ENCODE results near the gene COL18A1. TPM values are rescaled to one million over a fixed set of nuclear protein-coding genes. Genes with fewer than 3 reads are reported as not detected.

Gene COL18A1
- total RNA-seq, 3 donors from 2014 or later (not counting 1 experiment from before 2014, with no cell fraction given) = 12.3 to 22.3 (median 12.7) TPM

GRCh38 chr21:45551316-45551715 is 146.4 kb downstream of the COL18A1 start:
- Histone ChIP-seq H3K27ac (ENCODE audit: low read length) (peak overlapping the region; percentile 6), H3K27me3 (ENCODE audit: control insufficient read depth, insufficient read depth, low read length) (no peaks in the 10 kb centered on the region), H3K4me1 (ENCODE audit: control insufficient read depth, insufficient read depth, low read length) (peaks cover 39% of the 10 kb centered on the region), H3K9me3 (ENCODE audit: control insufficient read depth, insufficient read depth, low read length) (no peaks in the 10 kb centered on the region), H3K4me3 (ENCODE audit: low read length) (no peak overlapping the region), H3K36me3 (ENCODE audit: control insufficient read depth, insufficient read depth, low read length) (no peaks in the 10 kb centered on the region)
- H3K36me3 Mint-ChIP-seq = no peaks in the 10 kb centered on the region
- DNase-seq (peak in 1 of 2 donors; percentile 63), ATAC-seq (peak in 1 of 3 donors; percentile 21)
- peaks cover 0 to 5% of the 10 kb centered on the region in 2 donors for H3K27me3 Mint-ChIP-seq (ENCODE audit: low read depth in 2 of 2)
- peak overlapping the region; percentile 72 to 78 for H3K27ac Mint-ChIP-seq
- no peaks in the 10 kb centered on the region for H3K9me3 Mint-ChIP-seq
- peak overlapping the region; percentile 74 for H3K4me3 Mint-ChIP-seq
- TF ChIP-seq CTCF (IDR thresholded peaks at IDR 0.05) = no peak
- intact Hi-C loops (cut with micrococcal nuclease) = loop anchor here (10.0 kb wide), 1 partner anchor 273 kb away; no protein-coding TSS in a partner anchor
- peaks cover 20 to 30% of the 10 kb centered on the region in 2 donors for H3K4me1 Mint-ChIP-seq
- 27% methylated on average over 8 of the region's 8 CpGs for WGBS (ENCODE audit: insufficient coverage)

- no peaks in the 10 kb centered on the region for H3K36me3 ChIP-seq (ENCODE audit: control insufficient read depth, insufficient read depth, low read length)
- no peaks in the 10 kb centered on the region for H3K27me3 ChIP-seq (ENCODE audit: control insufficient read depth, insufficient read depth, low read length)
- DNase-seq (no peak), ATAC-seq (no peak)
- Mint-ChIP-seq H3K36me3 (no peaks in the 10 kb centered on the region), H3K4me1 (peaks cover 20 to 30% of the 10 kb centered on the region in 2 donors), H3K27me3 (ENCODE audit: low read depth in 2 of 2) (peaks cover 0 to 5% of the 10 kb centered on the region in 2 donors), H3K27ac (peak overlapping the region; percentile 72 to 78), H3K9me3 (no peaks in the 10 kb centered on the region), H3K4me3 (peak overlapping the region; percentile 74)
- H3K4me3 ChIP-seq (ENCODE audit: low read length) = no peak overlapping the region
- H3K9me3 ChIP-seq (ENCODE audit: control insufficient read depth, insufficient read depth, low read length) = no peaks in the 10 kb centered on the region
- 85% methylated on average over 35 of the region's 35 CpGs for WGBS (ENCODE audit: insufficient coverage)
- H3K4me1 ChIP-seq (ENCODE audit: control insufficient read depth, insufficient read depth, low read length) = peaks cover 39% of the 10 kb centered on the region
- intact Hi-C loops (cut with micrococcal nuclease) = loop anchor here (10.0 kb wide), 1 partner anchor 273 kb away; no protein-coding TSS in a partner anchor
- TF ChIP-seq CTCF (IDR thresholded peaks at IDR 0.05) = no peak
- H3K27ac ChIP-seq (ENCODE audit: low read length) = no peak overlapping the region
Measured at GRCh38 chr21:45551783-45552695, 147.1 kb downstream of the COL18A1 start.

- peaks cover 20 to 30% of the 10 kb centered on the region in 2 donors for H3K4me1 Mint-ChIP-seq
- H3K36me3 Mint-ChIP-seq = no peaks in the 10 kb centered on the region
- Histone ChIP-seq H3K4me1 (ENCODE audit: control insufficient read depth, insufficient read depth, low read length) (peaks cover 39% of the 10 kb centered on the region), H3K36me3 (ENCODE audit: control insufficient read depth, insufficient read depth, low read length) (no peaks in the 10 kb centered on the region), H3K9me3 (ENCODE audit: control insufficient read depth, insufficient read depth, low read length) (no peaks in the 10 kb centered on the region), H3K27me3 (ENCODE audit: control insufficient read depth, insufficient read depth, low read length) (no peaks in the 10 kb centered on the region), H3K4me3 (ENCODE audit: low read length) (no peak overlapping the region), H3K27ac (ENCODE audit: low read length) (no peak overlapping the region)
- peak overlapping the region; percentile 47 for H3K4me3 Mint-ChIP-seq
- DNase-seq = no peak
- peaks cover 0 to 5% of the 10 kb centered on the region in 2 donors for H3K27me3 Mint-ChIP-seq (ENCODE audit: low read depth in 2 of 2)
- WGBS (ENCODE audit: insufficient coverage) = 96% methylated on average over 29 of the region's 29 CpGs
- ATAC-seq = no peak
- TF ChIP-seq CTCF (IDR thresholded peaks at IDR 0.05) = no peak
- H3K9me3 Mint-ChIP-seq = no peaks in the 10 kb centered on the region
- H3K27ac Mint-ChIP-seq = no peak overlapping the region
- intact Hi-C loops (cut with micrococcal nuclease) = loop anchor here (10.0 kb wide), 1 partner anchor 272 kb away; no protein-coding TSS in a partner anchor
Measured at GRCh38 chr21:45552696-45553391, 147.9 kb downstream of the COL18A1 start.
